Astrocyte (in vitro differentiated cells and primary cell): ENCODE results near the gene OLA1. TPM values are rescaled to one million over a fixed set of nuclear protein-coding genes. Genes with fewer than 3 reads are reported as not detected.

Experiments used
- DNase-seq: peaks from one replicate; pipeline ENCODE4 v3.0.0-alpha.2; 2010; ENCODE audit warnings: low read depth
- FAIRE-seq: peaks from 2 replicates; lab custom pipeline; 2011; peaks lifted over from hg19 to GRCh38; lab: Jason Lieb, UNC
- H2AFZ ChIP-seq: 2 replicates; pipeline ENCODE4 v1.6.0; 2012; ENCODE audit warnings: low read depth, low read length, inconsistent platforms
- H3K27ac ChIP-seq: 2 replicates; pipeline ENCODE4 v1.5.1; 2011; ENCODE audit warnings: low read depth, low read length, inconsistent platforms
- H3K27me3 ChIP-seq: 2 replicates; pipeline ENCODE4 v1.6.0; 2011; ENCODE audit warnings: low read length, inconsistent platforms; ENCODE audit not compliant: insufficient read depth
- H3K36me3 ChIP-seq: 2 replicates; pipeline ENCODE4 v1.5.1; 2011; ENCODE audit warnings: low read length, inconsistent platforms; ENCODE audit not compliant: insufficient read depth
- H3K4me1 ChIP-seq: 2 replicates; pipeline ENCODE4 v1.5.1; 2011; ENCODE audit warnings: low read length, inconsistent platforms; ENCODE audit not compliant: insufficient read depth
- H3K4me2 ChIP-seq: 2 replicates; pipeline ENCODE4 v1.6.0; 2012; ENCODE audit warnings: low read length, inconsistent platforms
- H3K4me3 ChIP-seq: 2 replicates; pipeline ENCODE4 v1.5.1; 2011; ENCODE audit warnings: low read depth, mild to moderate bottlenecking, low read length, inconsistent platforms; ENCODE audit not compliant: insufficient read depth
- H3K79me2 ChIP-seq: 2 replicates; pipeline ENCODE4 v1.6.0; 2012; ENCODE audit warnings: mild to moderate bottlenecking, low read length, inconsistent platforms; ENCODE audit not compliant: insufficient read depth
- H3K9ac ChIP-seq: 2 replicates; pipeline ENCODE4 v1.6.0; 2012; ENCODE audit warnings: mild to moderate bottlenecking, low read length, inconsistent platforms
- H3K9me3 ChIP-seq: 2 replicates; pipeline ENCODE4 v1.5.1; 2012; ENCODE audit warnings: low read depth, mild to moderate bottlenecking, low read length, inconsistent platforms; ENCODE audit not compliant: insufficient read depth
- H4K20me1 ChIP-seq: 2 replicates; pipeline ENCODE4 v1.6.0; 2012; ENCODE audit warnings: low read length, inconsistent platforms; ENCODE audit not compliant: insufficient read depth
- H3K27ac Mint-ChIP-seq: one replicate; pipeline ENCODE4 v1.8.0; 2021; ENCODE audit warnings: mild to moderate bottlenecking, mixed read lengths; ENCODE audit not compliant: unreplicated experiment
- H3K27me3 Mint-ChIP-seq: one replicate; pipeline ENCODE4 v1.8.0; 2021; ENCODE audit warnings: low read depth, mixed read lengths; ENCODE audit not compliant: unreplicated experiment
- H3K36me3 Mint-ChIP-seq: one replicate; pipeline ENCODE4 v1.8.0; 2021; ENCODE audit warnings: low read depth, mixed read lengths; ENCODE audit not compliant: unreplicated experiment
- H3K4me1 Mint-ChIP-seq: one replicate; pipeline ENCODE4 v1.8.0; 2021; ENCODE audit warnings: low read depth, mixed read lengths; ENCODE audit not compliant: unreplicated experiment
- H3K4me3 Mint-ChIP-seq: one replicate; pipeline ENCODE4 v1.8.0; 2021; ENCODE audit warnings: mild to moderate bottlenecking, moderate library complexity, mixed read lengths; ENCODE audit not compliant: unreplicated experiment
- H3K9me3 Mint-ChIP-seq: one replicate; pipeline ENCODE4 v1.8.0; 2021; ENCODE audit warnings: mild to moderate bottlenecking, mixed read lengths; ENCODE audit not compliant: unreplicated experiment
- EZH2 ChIP-seq: IDR thresholded peaks from 2 replicates; pipeline ENCODE4 v1.6.1; 2012; ENCODE audit warnings: mild to moderate bottlenecking, low read length, inconsistent platforms; ENCODE audit not compliant: insufficient read depth
- total RNA-seq: library from RNA; stranded (reverse); gene quantifications from 2 replicates; pipeline ENCODE4 v1.2.1, GENCODE V29; 2021
- TF ChIP-seq, protein P1 (sequence below): IDR thresholded peaks from 2 replicates; pipeline ENCODE4 v1.5.1; 2011; ENCODE audit warnings: low read depth, mild to moderate bottlenecking, inconsistent platforms, low read length, moderate library complexity; ENCODE audit not compliant: insufficient read depth

OLA1 gene
- total RNA-seq, 1 donor from 2014 or later: 104 TPM

DNA sequence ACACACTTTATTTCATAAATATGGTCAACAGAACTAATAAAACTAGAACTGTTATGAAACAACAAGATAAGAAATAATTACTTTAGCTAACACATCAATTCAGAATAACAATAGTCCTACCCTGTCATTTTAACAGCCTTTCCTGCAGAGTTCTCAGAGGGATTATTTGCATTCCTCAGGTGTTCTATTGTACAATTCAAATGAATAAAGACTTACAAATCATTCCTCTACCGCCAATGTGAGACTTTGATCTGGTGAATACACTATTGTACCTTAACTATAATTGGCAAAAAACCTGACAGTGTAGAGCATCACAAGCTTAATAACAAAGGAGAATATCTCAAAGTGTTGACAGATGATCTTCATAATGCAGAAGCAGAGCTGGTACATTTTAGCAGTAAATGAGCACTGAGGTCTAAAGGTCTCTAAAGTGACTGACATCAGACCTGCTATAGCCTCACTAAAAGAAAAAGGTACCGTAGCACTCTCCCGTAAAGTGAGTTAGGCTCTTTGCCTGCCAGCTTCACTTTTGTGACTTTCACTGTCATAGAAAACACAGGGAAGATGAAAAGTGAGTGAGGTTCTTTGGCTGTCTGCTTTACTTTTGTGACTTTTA, 164.4 kb downstream of the OLA1 start:
- DNase-seq: no peak
- no peaks in the 10 kb centered on the region for H3K27me3 Mint-ChIP-seq
- H3K27me3 ChIP-seq: no peaks in the 10 kb centered on the region
- no peaks in the 10 kb centered on the region for H3K4me1 ChIP-seq
- H3K9me3 Mint-ChIP-seq: no peaks in the 10 kb centered on the region
- no peak overlapping the region for H3K4me3 ChIP-seq
- H3K27ac Mint-ChIP-seq: no peak overlapping the region
- no peak overlapping the region for H2AFZ ChIP-seq
- no peak for FAIRE-seq
- H4K20me1 ChIP-seq: no peaks in the 10 kb centered on the region
- no peak overlapping the region for H3K27ac ChIP-seq
- no peak overlapping the region for H3K4me3 Mint-ChIP-seq
- H3K4me2 ChIP-seq: no peak overlapping the region
- peaks cover 2% of the 10 kb centered on the region for H3K36me3 ChIP-seq
- TF ChIP-seq EZH2: no peak
- TF ChIP-seq, protein P1, sequence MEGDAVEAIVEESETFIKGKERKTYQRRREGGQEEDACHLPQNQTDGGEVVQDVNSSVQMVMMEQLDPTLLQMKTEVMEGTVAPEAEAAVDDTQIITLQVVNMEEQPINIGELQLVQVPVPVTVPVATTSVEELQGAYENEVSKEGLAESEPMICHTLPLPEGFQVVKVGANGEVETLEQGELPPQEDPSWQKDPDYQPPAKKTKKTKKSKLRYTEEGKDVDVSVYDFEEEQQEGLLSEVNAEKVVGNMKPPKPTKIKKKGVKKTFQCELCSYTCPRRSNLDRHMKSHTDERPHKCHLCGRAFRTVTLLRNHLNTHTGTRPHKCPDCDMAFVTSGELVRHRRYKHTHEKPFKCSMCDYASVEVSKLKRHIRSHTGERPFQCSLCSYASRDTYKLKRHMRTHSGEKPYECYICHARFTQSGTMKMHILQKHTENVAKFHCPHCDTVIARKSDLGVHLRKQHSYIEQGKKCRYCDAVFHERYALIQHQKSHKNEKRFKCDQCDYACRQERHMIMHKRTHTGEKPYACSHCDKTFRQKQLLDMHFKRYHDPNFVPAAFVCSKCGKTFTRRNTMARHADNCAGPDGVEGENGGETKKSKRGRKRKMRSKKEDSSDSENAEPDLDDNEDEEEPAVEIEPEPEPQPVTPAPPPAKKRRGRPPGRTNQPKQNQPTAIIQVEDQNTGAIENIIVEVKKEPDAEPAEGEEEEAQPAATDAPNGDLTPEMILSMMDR: no peak
- H3K36me3 Mint-ChIP-seq: no peaks in the 10 kb centered on the region
- no peaks in the 10 kb centered on the region for H3K79me2 ChIP-seq
- H3K9ac ChIP-seq: no peak overlapping the region
- H3K9me3 ChIP-seq: no peaks in the 10 kb centered on the region
- no peaks in the 10 kb centered on the region for H3K4me1 Mint-ChIP-seq

DNA sequence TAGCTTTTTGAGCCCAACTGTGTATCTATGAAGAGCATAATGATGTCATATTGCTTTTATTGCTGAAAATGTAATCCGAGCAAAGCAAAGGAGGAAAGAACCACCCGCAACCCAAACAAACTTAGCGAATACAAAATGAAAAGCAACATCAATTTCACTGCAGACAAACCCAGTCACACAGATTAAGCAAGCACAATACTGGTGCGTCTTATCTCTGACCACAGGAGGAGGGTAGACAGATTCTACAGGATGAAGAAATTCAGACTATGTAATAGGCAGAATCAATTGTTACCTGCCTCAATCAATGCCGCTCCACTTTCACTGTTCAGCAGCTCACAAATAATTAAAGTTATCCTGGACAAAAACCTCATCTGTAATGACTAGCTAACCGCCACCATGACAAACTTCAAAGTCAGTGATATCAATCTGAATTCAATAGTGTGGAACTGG, 167.6 kb downstream of the OLA1 start:
- Histone ChIP-seq H3K9me3 (no peaks in the 10 kb centered on the region), H3K4me3 (no peak overlapping the region), H2AFZ (no peak overlapping the region), H3K36me3 (peaks cover 2% of the 10 kb centered on the region), H3K4me1 (no peaks in the 10 kb centered on the region), H3K27me3 (no peaks in the 10 kb centered on the region), H4K20me1 (no peaks in the 10 kb centered on the region), H3K4me2 (no peak overlapping the region), H3K79me2 (no peaks in the 10 kb centered on the region), H3K9ac (no peak overlapping the region), H3K27ac (no peak overlapping the region)
- TF ChIP-seq, protein P1: no peak
- TF ChIP-seq EZH2: no peak
- peak overlapping the region; percentile 13 for H3K27ac Mint-ChIP-seq
- H3K27me3 Mint-ChIP-seq: no peaks in the 10 kb centered on the region
- no peaks in the 10 kb centered on the region for H3K9me3 Mint-ChIP-seq
- no peak overlapping the region for H3K4me3 Mint-ChIP-seq
- H3K36me3 Mint-ChIP-seq: no peaks in the 10 kb centered on the region
- H3K4me1 Mint-ChIP-seq: no peaks in the 10 kb centered on the region
- no peak for FAIRE-seq
- no peak for DNase-seq

DNA sequence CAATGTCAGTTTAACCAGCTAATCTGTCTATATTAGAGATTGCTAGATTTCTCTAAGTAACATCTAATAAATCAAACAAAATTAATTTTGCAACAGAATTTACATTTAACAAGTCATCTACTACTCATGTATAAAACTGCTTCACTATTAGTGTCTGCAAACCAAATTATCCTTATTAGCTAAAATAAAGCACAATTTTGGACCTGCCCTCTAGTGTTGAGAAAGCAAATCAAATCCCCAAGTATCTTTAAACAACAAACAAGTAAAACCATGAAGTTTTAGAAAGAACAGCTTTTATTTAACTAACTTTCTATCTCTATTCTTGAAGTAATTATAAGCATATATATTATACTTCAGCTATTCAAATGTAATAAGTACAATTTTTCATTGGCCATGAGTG, 170.1 kb downstream of the OLA1 start:
- H3K4me3 ChIP-seq: no peak overlapping the region
- no peak for TF ChIP-seq EZH2
- TF ChIP-seq, protein P1: peak; percentile 37
- DNase-seq: no peak
- no peaks in the 10 kb centered on the region for H3K4me1 Mint-ChIP-seq
- no peaks in the 10 kb centered on the region for H3K79me2 ChIP-seq
- H3K9me3 Mint-ChIP-seq: no peaks in the 10 kb centered on the region
- no peaks in the 10 kb centered on the region for H4K20me1 ChIP-seq
- H3K4me3 Mint-ChIP-seq: no peak overlapping the region
- no peaks in the 10 kb centered on the region for H3K9me3 ChIP-seq
- H3K36me3 ChIP-seq: peaks cover 4% of the 10 kb centered on the region
- peaks cover 2% of the 10 kb centered on the region for H3K36me3 Mint-ChIP-seq
- no peak overlapping the region for H3K27ac ChIP-seq
- H2AFZ ChIP-seq: no peak overlapping the region
- H3K27me3 Mint-ChIP-seq: no peaks in the 10 kb centered on the region
- H3K4me2 ChIP-seq: no peak overlapping the region
- no peak overlapping the region for H3K27ac Mint-ChIP-seq
- no peak overlapping the region for H3K9ac ChIP-seq
- no peaks in the 10 kb centered on the region for H3K27me3 ChIP-seq
- H3K4me1 ChIP-seq: no peaks in the 10 kb centered on the region
- no peak for FAIRE-seq
